Measurements from ENCODE around the gene RRP7A.
A peak's percentile ranks its signal among the peaks of the same experiment; 100 is the strongest.
"Not testable (repeated sequence)": the region's sequence is repeated elsewhere in the genome, so short reads cannot be mapped to it uniquely, and the experiment has no call there.

RRP7A gene

DNA sequence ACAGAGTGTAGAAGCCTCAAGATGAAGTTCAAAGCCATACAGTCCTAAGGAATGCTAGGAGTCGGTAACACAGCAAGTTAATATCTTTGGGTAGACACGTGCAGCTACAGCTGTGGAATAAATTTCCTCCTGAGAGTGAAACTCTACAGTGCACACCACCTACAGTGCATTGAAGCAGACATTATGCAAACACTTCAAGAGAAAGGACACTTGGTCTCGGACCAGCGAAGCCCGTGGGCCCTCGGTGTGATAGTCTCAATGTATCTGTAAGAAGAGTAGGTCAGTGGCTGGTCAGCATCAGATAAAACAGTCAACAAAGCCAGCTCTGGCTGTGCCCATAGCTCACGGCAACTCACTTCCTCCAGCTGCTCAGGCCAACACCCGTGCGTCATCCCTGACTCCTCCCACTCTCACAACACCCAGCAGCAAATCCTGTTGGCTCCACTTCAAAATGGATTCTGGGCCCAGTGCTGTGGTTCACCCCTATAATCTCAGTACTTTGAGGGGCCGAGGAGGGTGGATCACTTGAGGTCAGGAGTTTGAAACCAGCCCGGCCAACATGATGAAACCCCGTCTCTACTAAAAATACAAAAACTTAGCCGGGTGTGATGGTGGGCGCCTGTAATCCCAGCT lies 17.7 kb upstream of the RRP7A start:
- peak overlapping the region; percentile 68 for H3K27ac ChIP-seq
- DNase-seq (ENCODE audit: low read depth, low spot score) = not testable (repeated sequence)

DNA sequence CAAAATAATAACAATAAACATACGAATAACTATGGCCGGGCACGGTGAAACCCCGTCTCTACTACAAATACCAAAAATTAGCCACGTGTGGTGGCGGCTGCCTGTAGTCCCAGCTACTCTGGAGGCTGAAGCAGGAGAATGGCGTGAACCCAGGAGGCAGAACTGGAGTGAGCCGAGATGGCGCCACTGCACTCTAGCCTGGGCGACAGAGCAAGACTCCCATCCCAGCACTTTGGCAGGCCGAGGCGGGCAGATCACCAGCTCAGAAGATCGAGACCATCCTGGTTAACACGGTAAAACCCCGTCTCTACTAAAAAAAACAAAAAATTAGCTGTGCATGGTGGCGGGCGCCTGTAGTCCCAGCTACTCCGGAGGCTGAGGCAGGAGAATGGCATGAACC lies 17.0 kb upstream of the RRP7A start:
- H3K27ac ChIP-seq = peak overlapping the region; percentile 68
- not testable (repeated sequence) for DNase-seq (ENCODE audit: low read depth, low spot score)

DNA sequence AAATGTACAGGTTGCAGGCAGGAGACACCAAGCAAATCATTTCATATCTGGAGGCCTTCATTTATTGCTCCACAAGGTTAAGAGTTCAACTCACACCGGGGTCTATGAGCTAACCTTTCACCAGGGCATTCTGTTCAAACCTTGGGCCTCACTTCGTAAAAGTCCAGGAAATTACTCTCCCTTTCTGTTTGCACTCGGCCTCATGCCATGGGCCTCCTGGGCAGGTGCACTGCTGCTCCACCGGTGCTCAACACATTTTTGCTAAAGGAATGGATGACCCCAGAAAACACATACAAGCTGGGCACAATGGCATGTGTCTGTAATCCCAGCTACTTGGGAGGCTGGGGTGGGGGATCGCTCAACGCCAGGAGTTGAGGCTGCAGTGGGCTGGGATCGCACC lies 16.6 kb upstream of the RRP7A start:
- H3K27ac ChIP-seq = no peak overlapping the region
- DNase-seq (ENCODE audit: low read depth, low spot score) = no peak

DNA sequence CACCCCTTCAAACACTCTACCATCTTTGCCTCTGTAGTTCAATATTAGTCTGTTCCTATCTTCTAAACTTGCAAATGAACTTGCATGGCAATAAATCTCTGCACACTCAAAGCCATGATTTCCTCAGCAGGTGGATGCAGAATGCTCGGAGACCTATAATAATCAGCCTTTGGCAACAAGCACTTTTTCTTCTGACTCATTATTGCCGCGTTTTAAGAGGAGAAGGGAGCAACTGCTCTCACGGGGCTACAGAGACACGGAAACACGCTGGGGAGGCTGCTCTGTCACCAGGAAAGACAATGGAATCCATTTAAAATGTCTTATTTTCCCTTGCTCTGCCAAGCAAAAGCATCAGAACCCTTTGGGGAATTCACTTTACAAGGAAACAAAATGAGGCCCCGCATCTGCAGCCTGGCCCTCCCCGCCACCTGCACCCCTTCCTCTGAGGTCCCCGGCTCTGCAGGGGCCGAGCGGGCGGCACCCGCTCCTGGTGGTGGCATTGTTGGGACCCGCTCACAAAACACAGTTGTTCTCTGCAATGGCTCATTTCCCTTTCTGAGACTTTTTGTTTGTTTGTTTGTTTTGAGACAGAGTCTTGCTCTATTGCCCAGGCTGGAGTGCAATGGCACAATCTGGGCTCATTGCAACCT lies 15.6 kb upstream of the RRP7A start:
- not testable (repeated sequence) for DNase-seq (ENCODE audit: low read depth, low spot score); H3K27ac ChIP-seq

DNA sequence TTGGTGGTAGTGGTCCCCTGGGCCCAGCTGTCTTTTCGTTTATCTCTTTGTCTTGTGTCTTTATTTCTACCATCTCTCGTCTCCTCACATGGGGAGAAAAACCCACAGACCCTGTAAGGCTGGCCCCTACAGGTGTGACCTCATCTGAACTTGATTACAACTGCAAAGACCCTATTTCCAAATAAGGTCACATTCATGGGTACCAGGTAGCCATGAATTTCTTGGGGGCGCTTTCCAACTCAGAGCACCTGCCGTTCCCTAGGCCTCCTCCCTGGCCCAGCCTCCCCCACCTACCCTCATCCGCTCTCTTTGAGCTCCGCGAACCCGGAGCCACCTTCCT lies 14.0 kb upstream of the RRP7A start:
- no peak for DNase-seq (ENCODE audit: low read depth, low spot score)
- H3K27ac ChIP-seq = no peak overlapping the region

DNA sequence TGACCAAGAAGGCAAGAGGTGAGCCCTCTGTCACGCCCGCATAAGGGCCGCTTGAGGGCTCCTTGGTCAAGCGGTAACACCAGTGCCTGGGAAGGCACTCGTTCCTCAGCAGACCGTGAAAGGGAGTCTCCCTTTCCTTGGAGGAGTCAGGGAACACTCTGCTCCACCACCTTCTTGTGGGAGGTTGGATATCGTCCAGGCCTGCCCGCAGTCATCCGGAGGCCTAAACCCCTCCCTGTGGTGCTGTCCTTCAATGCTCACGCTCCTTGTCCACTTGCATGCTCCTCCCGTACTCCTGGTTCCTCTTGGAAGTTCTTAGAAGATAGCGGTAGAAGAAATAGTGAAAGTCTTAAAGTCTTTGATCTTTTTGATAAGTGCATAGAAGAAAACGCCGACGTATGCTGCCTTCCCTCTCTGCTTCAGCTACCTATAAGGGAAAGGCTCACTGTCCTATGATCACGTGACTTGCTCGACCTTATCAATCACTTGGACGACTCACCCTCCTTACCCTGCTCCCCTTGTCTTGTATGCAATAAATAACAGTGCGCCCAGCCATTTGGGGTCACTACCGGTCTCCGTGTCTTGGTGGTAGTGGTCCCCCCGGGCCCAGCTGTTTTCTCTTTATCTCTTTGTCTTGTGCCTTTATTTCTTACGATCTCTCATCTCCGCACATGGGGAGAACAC lies 11.9 kb upstream of the RRP7A start:
- H3K27ac ChIP-seq; DNase-seq (ENCODE audit: low read depth, low spot score): not testable (repeated sequence)

DNA sequence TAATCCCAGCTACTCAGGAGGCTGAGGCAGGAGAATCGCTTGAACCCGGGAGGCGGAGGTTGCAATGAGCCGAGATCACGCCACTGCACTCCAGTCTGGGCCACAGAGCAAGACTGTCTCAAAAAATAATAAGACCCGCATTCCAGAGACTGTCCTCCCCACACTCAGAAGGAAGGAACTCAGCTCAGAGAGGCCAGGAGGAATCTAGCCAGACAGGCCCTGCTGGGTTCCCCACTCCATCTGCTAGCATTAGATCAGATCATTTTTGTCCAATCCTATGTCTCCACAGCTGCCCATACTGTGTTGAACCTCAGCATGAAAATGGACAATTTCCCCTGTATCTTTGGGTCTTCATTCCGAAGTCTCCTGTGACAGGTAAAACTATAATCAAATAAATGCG lies 9.8 kb upstream of the RRP7A start:
- DNase-seq (ENCODE audit: low read depth, low spot score); H3K27ac ChIP-seq: not testable (repeated sequence)

DNA sequence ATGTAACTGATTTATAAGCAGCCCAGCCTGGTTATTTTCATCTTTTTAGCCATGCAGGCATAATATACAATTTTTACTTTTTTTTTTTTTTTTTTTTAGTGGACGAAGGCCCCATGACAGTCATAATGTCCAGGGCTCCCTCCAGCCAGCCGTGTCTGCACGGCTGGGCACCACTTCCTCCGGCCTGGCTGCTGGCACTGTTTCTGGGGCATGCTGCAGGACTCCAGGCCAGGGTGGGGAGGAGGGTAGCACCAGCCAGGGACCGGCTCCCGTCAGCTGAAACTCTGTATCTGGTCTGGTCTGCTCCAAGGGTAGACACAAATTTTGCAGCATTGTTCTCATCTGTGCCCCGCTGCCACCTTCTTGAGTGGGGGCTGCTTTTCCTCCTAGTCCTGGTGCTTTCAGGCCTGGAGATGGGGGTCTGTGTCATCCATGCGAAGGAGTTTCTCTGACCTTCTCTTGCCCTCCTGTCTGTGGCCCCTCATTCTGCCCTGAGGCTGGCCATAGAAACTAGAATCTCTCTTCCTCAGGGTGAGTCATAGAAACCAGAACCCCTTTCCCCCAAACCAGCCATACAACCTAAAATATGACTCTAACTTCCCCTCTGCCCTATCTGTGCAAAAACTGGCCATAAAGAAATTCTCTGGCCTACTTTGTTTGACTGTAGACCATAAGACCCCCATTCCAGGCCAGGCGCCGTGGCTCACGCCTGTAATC lies 9.2 kb upstream of the RRP7A start:
- no peak for DNase-seq (ENCODE audit: low read depth, low spot score)
- no peak overlapping the region for H3K27ac ChIP-seq

DNA sequence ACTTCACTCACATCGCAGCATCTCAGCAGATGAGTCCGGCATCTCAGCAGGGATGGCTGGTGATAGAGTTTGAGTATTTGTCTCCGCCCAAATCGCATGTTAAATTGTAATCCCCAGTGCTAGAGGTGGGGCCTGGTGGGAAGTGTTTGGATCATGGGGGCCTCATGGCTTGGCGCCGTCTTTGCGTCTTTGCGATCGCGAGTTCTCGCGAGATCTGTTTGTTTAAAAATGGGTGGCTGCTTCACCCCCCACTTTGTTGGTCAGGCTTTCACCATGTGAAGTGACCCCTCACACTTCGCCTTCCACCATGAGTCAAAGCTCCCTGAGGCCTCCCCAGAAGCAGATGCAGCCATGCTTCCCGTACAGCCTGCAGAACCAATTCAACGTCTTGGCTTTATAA lies 3.0 kb upstream of the RRP7A start:
- no peak overlapping the region for H3K27ac ChIP-seq

DNA sequence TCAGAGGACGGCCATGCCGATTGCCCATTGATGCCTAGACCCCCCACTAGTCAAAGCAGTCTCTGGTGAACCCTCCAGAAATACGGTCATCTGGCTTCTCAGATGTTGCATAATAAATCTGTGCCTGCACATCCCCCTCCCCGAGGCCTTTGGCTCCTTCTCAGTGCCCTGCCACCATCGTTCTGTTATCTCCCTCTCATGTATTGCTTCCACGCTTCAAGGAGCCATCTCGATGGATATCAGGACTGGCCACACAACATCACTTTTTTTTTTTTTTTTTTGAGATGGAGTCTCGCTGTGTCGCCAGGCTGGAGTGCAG lies 1.6 kb upstream of the RRP7A start:
- H3K27ac ChIP-seq = no peak overlapping the region
- no peak for DNase-seq (ENCODE audit: low read depth, low spot score)

More for the DNA sequence above, 3.0 kb upstream of the RRP7A start:
- DNase-seq (ENCODE audit: low read depth, low spot score) = no peak

DNA sequence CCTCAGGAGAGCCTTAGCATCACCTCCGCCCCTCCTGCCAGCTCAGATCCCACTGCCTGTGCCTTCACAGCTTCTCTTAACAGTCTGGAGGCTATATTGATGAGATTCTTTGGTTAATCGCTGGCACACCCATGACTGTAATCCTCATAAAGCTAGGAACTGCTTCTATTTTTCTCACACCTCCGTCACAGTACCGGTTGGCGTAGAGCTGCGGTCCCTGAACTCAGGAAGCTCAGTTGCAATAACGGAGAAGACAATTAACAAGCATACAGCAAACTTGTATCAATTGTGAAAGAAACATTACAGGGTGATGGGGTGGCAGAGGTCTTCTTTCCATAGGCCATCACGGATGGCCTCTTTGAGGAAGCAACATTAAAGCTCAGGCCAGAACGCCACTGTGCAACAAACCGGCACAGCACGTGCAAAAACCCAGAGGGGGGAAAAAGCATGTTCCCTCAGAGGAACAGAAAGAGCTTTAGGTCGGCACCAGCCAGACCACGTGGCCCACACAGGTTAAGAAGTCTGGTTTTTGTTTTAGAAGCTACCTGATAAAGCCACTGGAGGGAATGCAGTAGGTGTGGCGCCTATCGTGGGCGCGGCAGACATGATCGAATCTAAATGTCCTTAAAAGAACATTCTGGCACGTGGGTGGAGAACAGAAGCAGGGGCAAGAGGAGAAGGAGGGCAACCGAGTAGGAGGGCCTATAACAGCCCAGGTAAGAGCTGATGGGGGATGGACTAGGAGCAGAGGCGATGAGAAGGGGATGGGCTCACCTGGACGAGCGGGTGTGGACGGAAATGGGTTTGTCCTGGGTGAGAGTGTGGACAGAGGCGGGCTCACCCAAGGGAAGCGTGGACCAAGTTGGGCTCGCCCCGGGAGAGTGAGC lies 715 bp downstream of the RRP7A start:
- peak overlapping the region; percentile 58 for H3K27ac ChIP-seq
- not testable (repeated sequence) for DNase-seq (ENCODE audit: low read depth, low spot score)

DNA sequence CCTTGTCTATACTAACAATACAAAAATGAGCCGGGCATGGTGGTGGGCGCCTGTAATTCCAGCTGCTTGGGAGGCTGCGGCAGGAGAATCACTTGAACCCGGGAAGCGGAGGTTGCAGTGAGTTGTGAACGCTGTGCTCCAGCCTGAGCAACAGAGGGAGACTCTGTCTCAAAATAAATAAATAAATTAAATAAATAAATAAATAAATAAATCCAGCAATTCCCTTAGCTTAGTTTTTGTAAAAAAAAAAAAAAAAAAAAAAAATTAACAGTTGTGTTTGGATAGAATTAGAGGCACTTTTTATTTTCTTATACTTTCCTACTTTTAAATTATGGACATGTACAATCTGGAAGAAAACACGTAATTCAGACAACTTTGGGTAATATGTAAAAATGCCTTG lies 2.5 kb downstream of the RRP7A start:
- not testable (repeated sequence) for DNase-seq (ENCODE audit: low read depth, low spot score); H3K27ac ChIP-seq

DNA sequence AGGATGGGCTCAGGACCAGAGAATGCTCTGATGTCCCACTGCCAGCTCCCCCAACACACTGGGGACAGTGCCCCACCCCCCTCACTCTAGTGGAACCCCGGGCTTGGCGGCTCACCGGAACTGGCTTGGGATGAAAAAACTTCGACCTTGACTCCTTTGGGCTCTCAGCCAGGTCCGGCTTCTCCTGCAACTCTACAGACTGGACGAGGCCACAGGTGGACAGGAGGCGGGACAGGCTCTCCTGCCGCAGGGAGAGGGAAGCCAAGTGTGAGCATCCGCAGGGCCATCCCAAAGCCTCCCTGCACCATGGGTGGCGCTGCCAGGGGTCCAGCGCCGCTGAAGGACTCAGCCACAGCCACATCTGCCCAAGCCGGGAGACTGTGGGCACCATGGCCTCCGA lies 3.7 kb downstream of the RRP7A start:
- H3K27ac ChIP-seq = no peak overlapping the region
- no peak for DNase-seq (ENCODE audit: low read depth, low spot score)

DNA sequence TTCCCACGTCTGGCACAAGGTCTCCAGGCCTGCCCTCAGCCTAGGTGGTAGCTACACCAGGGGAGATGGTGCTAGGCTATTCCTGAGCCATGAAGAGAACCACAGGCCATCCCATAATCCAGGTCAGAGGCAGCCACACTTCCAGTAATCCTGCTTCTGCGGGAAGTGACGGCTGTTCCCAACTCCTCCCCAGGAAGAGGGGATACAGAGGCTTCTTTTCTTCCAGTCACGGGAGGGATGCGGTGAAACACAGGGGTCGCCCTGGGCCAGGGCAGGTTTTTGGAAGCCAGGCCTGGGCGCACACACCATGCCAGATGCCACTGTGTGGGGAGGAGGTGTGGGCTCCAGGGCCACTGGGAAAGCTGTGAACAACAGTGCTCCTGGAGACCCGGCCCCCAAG lies 4.3 kb downstream of the RRP7A start:
- not testable (repeated sequence) for H3K27ac ChIP-seq; DNase-seq (ENCODE audit: low read depth, low spot score)

DNA sequence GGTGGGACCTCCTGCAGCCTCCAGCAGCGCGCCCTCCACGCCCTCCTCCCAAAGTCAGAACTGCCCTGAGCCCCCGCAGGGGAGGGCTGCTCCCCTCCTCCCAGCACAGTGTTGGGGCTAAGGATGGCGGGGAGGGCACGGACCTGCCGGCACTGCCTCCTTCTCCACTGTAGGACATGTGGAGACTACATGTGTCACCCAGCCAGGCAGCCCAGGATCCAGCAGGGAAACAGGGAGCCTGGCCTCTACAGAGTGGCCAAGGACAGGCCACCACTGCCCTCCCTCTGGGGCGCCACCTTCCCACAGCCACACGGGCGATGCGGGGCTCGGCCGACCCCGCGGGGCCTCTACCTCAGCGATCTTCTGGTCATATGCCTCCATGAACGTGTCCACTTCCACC lies 5.3 kb downstream of the RRP7A start:
- DNase-seq (ENCODE audit: low read depth, low spot score); H3K27ac ChIP-seq: not testable (repeated sequence)

DNA sequence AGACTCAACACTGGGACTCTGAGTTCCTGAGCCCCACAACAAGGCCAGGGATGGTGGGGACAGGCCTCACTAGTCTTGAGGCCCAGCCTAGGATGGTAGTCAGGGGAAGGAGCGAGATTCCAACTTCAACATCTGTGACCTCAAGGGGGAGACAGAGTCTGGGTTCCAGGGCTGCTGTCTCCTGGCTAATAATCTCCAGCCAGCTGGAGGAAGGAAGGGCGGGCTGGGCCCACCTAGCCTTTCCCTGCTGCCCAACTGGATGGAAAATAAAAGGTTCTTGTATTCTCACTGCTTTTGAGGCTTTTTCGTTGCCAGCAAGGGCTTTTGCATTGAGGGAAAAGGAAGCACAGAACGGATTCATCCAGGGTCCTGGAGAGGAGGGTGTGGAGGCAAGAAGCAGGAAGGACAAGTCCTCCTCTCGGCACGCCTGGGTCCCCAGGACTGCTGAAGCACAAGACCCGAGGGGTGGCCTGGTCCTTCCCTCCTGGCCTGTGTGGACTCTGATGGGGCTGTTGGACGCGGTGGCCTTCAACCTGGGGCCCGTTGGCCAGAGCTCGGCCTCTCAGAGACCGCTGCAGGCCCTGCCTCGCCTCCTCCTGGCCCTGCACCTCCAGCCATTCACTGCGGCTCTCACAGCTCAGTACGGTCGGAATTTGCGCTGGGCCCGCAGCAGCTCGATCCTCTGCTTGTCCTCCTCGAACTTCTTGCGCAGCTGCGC lies 7.2 kb downstream of the RRP7A start:
- DNase-seq (ENCODE audit: low read depth, low spot score); H3K27ac ChIP-seq: not testable (repeated sequence)

DNA sequence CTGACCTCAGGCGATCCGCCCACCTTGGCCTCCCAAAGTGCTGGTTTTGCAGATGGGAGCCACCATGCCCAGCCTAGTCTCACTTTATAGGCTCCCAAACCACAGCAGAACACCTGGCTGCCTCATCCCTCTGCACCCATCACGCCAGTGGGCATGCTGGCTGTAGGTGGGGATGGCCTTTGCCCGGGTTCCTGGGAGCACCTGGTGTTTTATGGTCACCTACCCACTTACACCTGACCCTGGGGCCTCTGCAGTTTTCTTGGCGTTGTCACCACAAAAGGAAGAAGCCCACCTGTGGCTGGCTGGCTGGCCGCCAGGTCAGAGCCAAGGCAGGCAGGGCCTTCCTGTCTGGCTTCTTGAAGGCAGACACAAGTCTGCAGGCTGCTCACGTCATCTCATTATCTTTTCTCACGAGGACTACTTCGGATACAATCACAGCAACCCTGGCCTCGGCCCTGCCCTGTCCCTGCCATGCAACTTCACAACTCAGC lies 8.2 kb downstream of the RRP7A start:
- H3K27ac ChIP-seq = no peak overlapping the region
- no peak for DNase-seq (ENCODE audit: low read depth, low spot score)

DNA sequence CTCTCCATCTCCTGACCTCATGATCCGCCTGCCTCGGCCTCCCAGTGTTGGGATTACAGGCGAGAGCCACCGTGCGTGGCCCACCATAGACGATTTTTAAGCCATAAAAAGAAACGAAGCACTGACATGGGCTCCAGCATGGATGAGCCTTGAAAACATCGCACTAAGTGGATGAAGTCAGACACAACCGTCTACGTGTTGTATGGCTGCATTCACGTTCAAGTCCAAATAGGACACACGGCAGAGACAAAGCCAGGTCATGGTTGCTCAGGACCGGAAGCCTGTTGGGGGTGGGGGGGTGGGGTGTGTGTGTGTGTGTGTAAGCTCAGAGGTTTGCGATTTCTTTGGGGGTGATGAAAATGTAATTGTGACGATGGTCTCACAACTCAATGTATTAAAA lies 10.0 kb downstream of the RRP7A start:
- no peak for DNase-seq (ENCODE audit: low read depth, low spot score)
- H3K27ac ChIP-seq = no peak overlapping the region

DNA sequence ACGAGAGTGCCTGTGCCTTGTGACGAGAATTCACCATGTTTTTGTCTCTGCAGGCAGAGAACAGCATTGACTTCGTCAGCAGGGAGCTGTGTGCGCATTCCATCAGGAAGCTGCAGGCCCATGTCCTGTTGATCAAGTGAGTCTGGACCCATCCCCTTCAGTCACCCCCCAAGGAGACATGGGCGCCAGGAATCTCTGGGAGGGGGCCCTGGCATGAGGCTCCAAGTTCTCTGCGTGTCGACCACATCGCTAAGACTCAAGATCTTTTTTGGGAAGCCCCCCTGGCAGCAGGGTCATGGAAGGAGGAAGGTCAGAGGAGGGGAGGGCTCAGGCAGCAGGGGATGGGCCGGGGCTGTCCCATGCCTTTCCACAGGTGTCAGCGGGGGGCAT lies 10.6 kb downstream of the RRP7A start:
- DNase-seq (ENCODE audit: low read depth, low spot score); H3K27ac ChIP-seq: not testable (repeated sequence)

Data from epithelial cell of prostate (primary cell).